ENCODE measurements around the gene C2. TPM values are rescaled to one million over a fixed set of nuclear protein-coding genes. Genes with fewer than 3 reads are reported as not detected.

C2 gene
- polyA plus RNA-seq, 1 of the 3 experiments (the other 2 are of a cell fraction): 0.43 TPM

GRCh38 chr6:31886541-31886991 lies 41.0 kb upstream of the C2 start:
- TF ChIP-seq POLR2AphosphoS5 (IDR thresholded peaks at IDR 0.05; ENCODE audit: low read depth, low read length): no peak
- no peak for TF ChIP-seq YY1 (IDR thresholded peaks at IDR 0.05; ENCODE audit: low read depth)
- Histone ChIP-seq H3F3A (replicated peaks; ENCODE audit: insufficient read depth) (peaks cover 9% of the 10 kb centered on the region), H3K27ac (ENCODE audit: low read depth in 2 of 2, low read length in 1 of 2) (no peak overlapping the region), H2AFZ (ENCODE audit: low read depth) (no peak overlapping the region), H3K79me2 (ENCODE audit: insufficient read depth) (no peaks in the 10 kb centered on the region), H3K9ac (no peak overlapping the region), H3K4me3 (ENCODE audit: low read depth in 2 of 2, low read length in 1 of 2) (no peak overlapping the region), H4K20me1 (ENCODE audit: insufficient read depth) (no peaks in the 10 kb centered on the region), H3K9me3 (no peaks in the 10 kb centered on the region), H3K27me3 (ENCODE audit: insufficient read depth) (no peaks in the 10 kb centered on the region), H3K4me2 (no peak overlapping the region), H3K4me1 (ENCODE audit: control insufficient read depth in 1 of 2, insufficient read depth in 2 of 2, low read depth in 1 of 2, low read length in 1 of 2) (no peaks in the 10 kb centered on the region), H3K36me3 (replicated peaks in 1 of 2; ENCODE audit: control insufficient read depth in 1 of 2, insufficient read depth in 2 of 2, low read length in 1 of 2) (peaks cover 27 to 69% of the 10 kb centered on the region in 2 experiments), H3K9me2 (no peaks in the 10 kb centered on the region)
- WGBS (ENCODE audit: low lambda C conversion rate): 93% methylated on average over 13 of the region's 18 CpGs
- ChIA-PET POLR2A (interaction anchor here (1.1 kb wide), 1 partner anchor 24 kb away, joined by 3 read pairs; the partner anchor contains the start of gene NEU1), CTCF (interaction anchor here (1.0 to 1.2 kb wide), 2 partner anchors 10 to 23 kb away, joined by 3 to 4 read pairs; no protein-coding TSS in a partner anchor)
- peak; percentile 11 for DNase-seq

- ChIA-PET POLR2A (interaction anchor here (1.1 kb wide), 1 partner anchor 25 kb away, joined by 3 read pairs; the partner anchor contains the start of gene NEU1), CTCF (interaction anchor here (0.8 to 3.6 kb wide), 6 partner anchors 9 to 208 kb away, joined by 3 to 16 read pairs (median 3); no protein-coding TSS in a partner anchor)
- H3K79me2 ChIP-seq (ENCODE audit: insufficient read depth): no peaks in the 10 kb centered on the region
- no peak overlapping the region for H3K9ac ChIP-seq
- DNase-seq: peak; percentile 30
- H3K9me2 ChIP-seq: no peaks in the 10 kb centered on the region
- no peaks in the 10 kb centered on the region for H3K9me3 ChIP-seq
- no peak overlapping the region for H3K27ac ChIP-seq (ENCODE audit: low read depth in 2 of 2, low read length in 1 of 2)
- H3K4me3 ChIP-seq (ENCODE audit: low read depth in 2 of 2, low read length in 1 of 2): no peak overlapping the region
- peaks cover 30 to 68% of the 10 kb centered on the region in 2 experiments for H3K36me3 ChIP-seq (replicated peaks in 1 of 2; ENCODE audit: control insufficient read depth in 1 of 2, insufficient read depth in 2 of 2, low read length in 1 of 2)
- peaks cover 3% of the 10 kb centered on the region for H3F3A ChIP-seq (replicated peaks; ENCODE audit: insufficient read depth)
- WGBS (ENCODE audit: low lambda C conversion rate): 96% methylated on average over 17 of the region's 19 CpGs
- no peaks in the 10 kb centered on the region for H3K4me1 ChIP-seq (ENCODE audit: control insufficient read depth in 1 of 2, insufficient read depth in 2 of 2, low read depth in 1 of 2, low read length in 1 of 2)
- H3K4me2 ChIP-seq: no peak overlapping the region
- H4K20me1 ChIP-seq (ENCODE audit: insufficient read depth): no peaks in the 10 kb centered on the region
- no peak overlapping the region for H2AFZ ChIP-seq (ENCODE audit: low read depth)
- TF ChIP-seq SMC3 (IDR thresholded peaks at IDR 0.05; ENCODE audit: low read depth, low read length) (no peak), NRF1 (IDR thresholded peaks at IDR 0.05; ENCODE audit: low read depth, low read length) (no peak), RFX5 (IDR thresholded peaks at IDR 0.05; ENCODE audit: low read length) (no peak), EP300 (IDR thresholded peaks at IDR 0.05; ENCODE audit: borderline replicate concordance in 1 of 2, low read depth in 1 of 2, low read length in 1 of 2) (no peak), USF2 (IDR thresholded peaks at IDR 0.05; ENCODE audit: borderline replicate concordance, low read depth, low read length) (no peak), CTCF (IDR thresholded peaks at IDR 0.05) (no peak), RCOR1 (IDR thresholded peaks at IDR 0.05; ENCODE audit: low read length) (no peak), ZBTB33 (IDR thresholded peaks at IDR 0.05; ENCODE audit: borderline replicate concordance, low read depth) (no peak), YY1 (IDR thresholded peaks at IDR 0.05; ENCODE audit: low read depth) (no peak), FOXM1 (IDR thresholded peaks at IDR 0.05; ENCODE audit: low read depth) (no peak), TCF12 (IDR thresholded peaks at IDR 0.05) (no peak), USF1 (IDR thresholded peaks at IDR 0.05; ENCODE audit: borderline replicate concordance, low read depth) (no peak), IRF3 (IDR thresholded peaks at IDR 0.05; ENCODE audit: low read depth, low read length) (no peak), ELF1 (IDR thresholded peaks at IDR 0.05) (no peak), MXI1 (IDR thresholded peaks at IDR 0.05; ENCODE audit: low read depth, low read length) (no peak), SIN3A (IDR thresholded peaks at IDR 0.05; ENCODE audit: borderline replicate concordance, low read depth, low read length) (no peak)
- no peaks in the 10 kb centered on the region for H3K27me3 ChIP-seq (ENCODE audit: insufficient read depth)
These were observed 40.1 kb upstream of the C2 start for GRCh38 chr6:31887173-31888007.

All from SK-N-SH (cell line).